GM21515 (cell line): ENCODE results near the gene ADIRF.
"Not testable (repeated sequence)": the region's sequence is repeated elsewhere in the genome, so short reads cannot be mapped to it uniquely, and the experiment has no call there.

Experiments used
- ATAC-seq: cut with Tn5 transposase; IDR thresholded peaks from one replicate; pipeline ENCODE4 v1.9.1; 2021; ENCODE audit not compliant: unreplicated experiment

ADIRF gene

GRCh38 chr10:86945361-86946212 lies 22.7 kb upstream of the ADIRF start:
- ATAC-seq = no peak

DNA sequence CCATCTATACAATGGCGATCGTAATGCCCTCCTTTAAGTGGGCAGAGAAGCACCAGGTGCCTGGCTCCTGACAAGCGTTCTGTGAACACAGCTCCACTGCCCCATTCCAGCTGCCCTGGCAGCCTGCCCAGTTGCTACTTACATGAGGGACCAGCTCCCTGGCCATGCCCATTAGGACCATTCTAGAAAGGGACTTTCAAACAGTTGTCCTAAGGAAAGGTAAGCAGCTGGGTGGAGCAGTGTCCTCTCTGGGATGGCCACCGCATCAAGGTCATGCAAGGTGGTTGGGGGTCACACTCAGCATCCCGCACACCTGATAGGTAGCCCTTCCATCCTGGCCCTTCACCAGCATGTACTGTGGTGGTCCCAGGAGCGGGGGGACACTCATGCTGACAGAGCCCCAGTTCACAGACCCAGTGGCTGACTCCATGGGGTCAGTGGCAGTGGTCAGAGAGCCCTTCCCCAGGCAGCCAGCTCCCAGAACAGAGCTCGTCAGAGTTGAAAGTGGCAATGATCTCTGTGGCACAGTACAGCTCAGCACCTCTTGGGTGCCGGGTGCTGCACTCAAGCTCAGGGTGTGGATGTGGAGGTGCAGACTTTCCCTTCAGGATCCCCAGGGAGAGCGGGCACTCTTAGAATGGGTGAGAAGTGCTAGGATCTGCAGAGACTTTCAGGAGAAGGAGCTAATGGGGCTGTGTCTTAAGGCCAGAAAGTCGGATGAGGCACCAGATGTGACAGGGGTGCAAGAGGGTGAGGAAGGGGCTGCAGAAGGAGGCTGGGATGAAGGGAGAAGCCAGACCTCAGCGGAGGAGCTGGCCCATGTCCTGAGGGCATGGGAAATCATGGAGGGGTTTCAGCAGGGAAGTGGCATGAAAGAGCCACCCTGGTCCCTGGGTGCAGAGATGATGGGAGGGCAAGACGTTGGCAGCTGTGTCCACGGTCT lies 21.8 kb upstream of the ADIRF start:
- ATAC-seq = no peak

DNA sequence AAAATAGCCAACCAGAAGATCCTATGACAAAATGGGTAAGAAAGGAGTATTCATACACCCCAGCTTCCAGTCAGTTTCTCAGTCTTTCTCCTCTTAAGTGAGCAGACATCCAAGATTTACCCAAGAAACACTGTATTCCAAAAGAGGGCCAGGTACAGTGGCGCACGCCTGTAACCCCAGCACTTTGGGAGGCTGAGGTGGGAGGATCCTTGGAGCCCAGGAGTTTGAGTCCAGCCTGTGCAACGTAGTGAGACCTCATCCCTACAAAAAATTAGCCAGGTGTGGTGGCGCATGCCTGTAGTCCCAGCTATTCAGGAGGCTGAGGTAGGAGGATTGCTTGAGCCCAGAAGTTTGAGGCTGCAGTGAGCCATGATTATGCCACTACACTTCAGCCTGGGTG lies 20.5 kb upstream of the ADIRF start:
- ATAC-seq = not testable (repeated sequence)

- no peak for ATAC-seq
These were observed 17.9 kb upstream of the ADIRF start for GRCh38 chr10:86950349-86950748.

- ATAC-seq = no peak
These were observed 17.0 kb upstream of the ADIRF start for GRCh38 chr10:86951184-86951761.

- ATAC-seq = no peak
These were observed 16.2 kb upstream of the ADIRF start for GRCh38 chr10:86952106-86952505.

- not testable (repeated sequence) for ATAC-seq
These were observed 15.6 kb upstream of the ADIRF start for GRCh38 chr10:86952697-86953096.

- no peak for ATAC-seq
These were observed 14.3 kb upstream of the ADIRF start for GRCh38 chr10:86953747-86954680.

GRCh38 chr10:86954681-86955500 lies 13.4 kb upstream of the ADIRF start:
- no peak for ATAC-seq

GRCh38 chr10:86955501-86956194 lies 12.6 kb upstream of the ADIRF start:
- ATAC-seq = no peak

DNA sequence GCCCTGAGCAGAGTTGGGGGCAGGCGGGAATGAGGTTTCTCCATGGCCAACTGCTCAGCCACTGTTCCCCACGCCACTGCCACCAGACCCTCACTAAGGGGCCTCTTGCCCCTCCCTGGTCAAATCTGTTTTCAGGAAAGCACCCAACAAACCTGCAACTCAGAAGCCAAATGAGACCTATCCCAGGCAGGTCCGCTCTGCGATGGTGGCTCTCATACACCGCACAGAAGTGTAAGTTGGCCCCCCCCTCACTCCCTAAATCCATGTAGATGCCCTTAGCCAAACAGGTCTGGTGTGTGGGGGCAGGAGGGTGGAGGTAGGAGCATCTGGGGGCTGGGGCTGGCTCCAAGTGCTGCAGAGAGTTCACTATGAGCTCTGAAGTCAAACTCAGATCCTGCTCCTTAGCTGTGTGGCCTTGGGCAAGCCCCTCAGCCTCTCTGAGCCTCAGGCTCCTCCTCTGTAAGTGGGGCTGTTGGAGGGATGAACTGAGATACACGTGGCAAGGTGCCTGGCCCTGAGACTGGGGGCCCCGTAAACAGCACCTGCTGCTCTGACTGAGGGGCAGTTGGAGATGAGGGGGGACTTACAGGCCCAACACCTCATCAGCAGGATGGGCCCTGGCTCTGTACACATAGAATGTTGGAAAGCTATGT lies 12.0 kb upstream of the ADIRF start:
- ATAC-seq = no peak

GRCh38 chr10:86956848-86957448 lies 11.3 kb upstream of the ADIRF start:
- no peak for ATAC-seq

DNA sequence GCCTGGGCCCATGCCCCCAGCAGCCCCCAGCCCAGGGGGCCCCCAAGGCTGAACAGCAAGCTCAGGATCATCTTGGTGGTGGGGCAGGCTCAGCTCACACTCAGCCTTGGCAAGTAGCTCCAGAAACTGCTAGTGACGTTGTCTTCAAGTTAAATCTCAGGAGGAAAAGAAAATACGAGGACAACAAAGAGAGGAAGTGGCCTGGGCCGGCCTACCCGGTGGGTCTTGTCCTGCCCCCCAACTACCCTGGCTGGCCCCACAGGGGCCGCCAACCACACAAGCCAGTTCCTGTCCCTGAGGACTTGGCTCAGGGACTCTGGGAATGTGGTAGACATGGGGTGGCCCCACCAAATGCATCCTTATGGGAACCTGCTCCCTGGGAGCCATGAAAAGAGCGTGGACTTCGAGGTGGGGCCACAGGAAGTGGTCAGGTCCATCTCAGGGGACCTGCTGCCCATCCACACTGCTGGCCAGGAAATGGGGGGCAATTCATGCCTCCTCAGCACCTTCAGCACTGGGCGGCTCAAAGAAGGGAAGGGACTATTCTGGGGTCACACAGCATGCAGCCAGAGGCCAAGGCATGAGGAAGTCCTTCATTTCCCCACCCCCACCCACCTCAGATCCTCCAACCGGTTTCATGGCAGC lies 10.7 kb upstream of the ADIRF start, which contains the start of gene MMRN2:
MMRN2 (minus strand) TSS at position 145 of the 645 bp plus-strand sequence; CDS start at position 71, 74 bp downstream.
- ATAC-seq = no peak

DNA sequence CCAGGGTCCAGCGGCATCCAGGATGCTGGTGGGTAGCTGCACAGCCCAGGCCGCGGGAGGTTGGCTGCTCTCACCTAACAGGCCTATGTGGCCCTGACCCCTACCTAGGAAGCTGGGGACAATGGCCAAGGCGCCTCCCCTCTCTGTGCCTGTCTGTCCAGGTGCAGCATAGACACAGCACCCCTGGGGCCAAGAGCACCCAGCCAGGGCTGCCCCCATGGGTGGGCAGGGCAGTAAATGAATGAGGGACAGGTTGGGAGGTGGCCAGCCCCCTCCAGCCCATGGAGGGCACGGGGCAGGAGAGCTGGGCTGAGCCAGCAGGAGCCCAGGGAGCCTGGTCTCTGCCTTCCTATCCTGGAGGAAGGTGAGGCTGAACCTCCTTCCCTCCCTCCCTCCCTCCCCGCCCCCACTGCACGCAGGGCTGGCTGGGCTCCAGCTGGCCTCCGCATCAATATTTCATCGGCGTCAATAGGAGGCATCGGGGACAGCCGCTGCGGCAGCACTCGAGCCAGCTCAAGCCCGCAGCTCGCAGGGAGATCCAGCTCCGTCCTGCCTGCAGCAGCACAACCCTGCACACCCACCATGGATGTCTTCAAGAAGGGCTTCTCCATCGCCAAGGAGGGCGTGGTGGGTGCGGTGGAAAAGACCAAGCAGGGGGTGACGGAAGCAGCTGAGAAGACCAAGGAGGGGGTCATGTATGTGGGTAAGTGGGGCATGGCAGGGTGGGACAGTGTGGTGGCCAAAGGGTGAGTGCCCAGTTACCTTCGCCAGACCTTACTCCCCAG lies 10.0 kb upstream of the ADIRF start, which contains the start of gene SNCG:
SNCG (plus strand) TSS at position 484 of the 785 bp plus-strand sequence; CDS start at position 583, 99 bp downstream.
- ATAC-seq = no peak

GRCh38 chr10:86958901-86959736 lies 9.2 kb upstream of the ADIRF start:
- no peak for ATAC-seq

GRCh38 chr10:86959737-86960002 lies 8.6 kb upstream of the ADIRF start:
- no peak for ATAC-seq
